ENCODE measurements around the gene ERF.

GRCh38 chr19:42261763-42262162 is 6.8 kb upstream of the ERF start:
- TF ChIP-seq POLR2A (IDR thresholded peaks at IDR 0.05; ENCODE audit: extremely low read depth, insufficient read length), result no peak
- TF ChIP-seq, protein P1, sequence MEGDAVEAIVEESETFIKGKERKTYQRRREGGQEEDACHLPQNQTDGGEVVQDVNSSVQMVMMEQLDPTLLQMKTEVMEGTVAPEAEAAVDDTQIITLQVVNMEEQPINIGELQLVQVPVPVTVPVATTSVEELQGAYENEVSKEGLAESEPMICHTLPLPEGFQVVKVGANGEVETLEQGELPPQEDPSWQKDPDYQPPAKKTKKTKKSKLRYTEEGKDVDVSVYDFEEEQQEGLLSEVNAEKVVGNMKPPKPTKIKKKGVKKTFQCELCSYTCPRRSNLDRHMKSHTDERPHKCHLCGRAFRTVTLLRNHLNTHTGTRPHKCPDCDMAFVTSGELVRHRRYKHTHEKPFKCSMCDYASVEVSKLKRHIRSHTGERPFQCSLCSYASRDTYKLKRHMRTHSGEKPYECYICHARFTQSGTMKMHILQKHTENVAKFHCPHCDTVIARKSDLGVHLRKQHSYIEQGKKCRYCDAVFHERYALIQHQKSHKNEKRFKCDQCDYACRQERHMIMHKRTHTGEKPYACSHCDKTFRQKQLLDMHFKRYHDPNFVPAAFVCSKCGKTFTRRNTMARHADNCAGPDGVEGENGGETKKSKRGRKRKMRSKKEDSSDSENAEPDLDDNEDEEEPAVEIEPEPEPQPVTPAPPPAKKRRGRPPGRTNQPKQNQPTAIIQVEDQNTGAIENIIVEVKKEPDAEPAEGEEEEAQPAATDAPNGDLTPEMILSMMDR (IDR thresholded peaks at IDR 0.05; ENCODE audit: low read depth, low read length), result no peak
